Transverse colon (tissue), 4 donors: ENCODE measurements around the gene LCP1.

Experiments used
- EP300 ChIP-seq: sonication (generic); formaldehyde crosslinking; IDR thresholded peaks from one replicate; pipeline ENCODE4 v1.6.1; 2017; ENCODE audit warnings: antibody characterized with exemption, low read depth
- POLR2A ChIP-seq: fragments of 450-650 bp; IDR thresholded peaks from one replicate; pipeline ENCODE4 v1.6.1; 2016; ENCODE audit warnings: antibody characterized with exemption, mild to moderate bottlenecking, moderate library complexity
- POLR2AphosphoS5 ChIP-seq, 3 donors: sonication (generic); formaldehyde crosslinking; IDR thresholded peaks; one replicate each; pipeline ENCODE4 v1.6.1; 2016; ENCODE audit warnings: antibody characterized with exemption in 3 of 3
- TF ChIP-seq, protein P1 (sequence below), 5 experiments: fragments of 200-600 bp in 3 of 5; fragments of 450-650 bp in 2 of 5; sonication (generic) in 3 of 5; IDR thresholded peaks; 1 replicate in 2 of 5; 2 replicates in 3 of 5; pipeline ENCODE4 v1.5.1; 2016 to 2017; ENCODE audit warnings: antibody characterized with exemption in 5 of 5, inconsistent platforms in 3 of 5, mild to moderate bottlenecking in 2 of 5, moderate library complexity in 1 of 5

GRCh38 chr13:46140044-46140443, 41.9 kb downstream of the LCP1 start:
- TF ChIP-seq POLR2AphosphoS5 (IDR thresholded peaks at IDR 0.05) (no peak), EP300 (no peak), POLR2A (no peak)
- TF ChIP-seq, protein P1, sequence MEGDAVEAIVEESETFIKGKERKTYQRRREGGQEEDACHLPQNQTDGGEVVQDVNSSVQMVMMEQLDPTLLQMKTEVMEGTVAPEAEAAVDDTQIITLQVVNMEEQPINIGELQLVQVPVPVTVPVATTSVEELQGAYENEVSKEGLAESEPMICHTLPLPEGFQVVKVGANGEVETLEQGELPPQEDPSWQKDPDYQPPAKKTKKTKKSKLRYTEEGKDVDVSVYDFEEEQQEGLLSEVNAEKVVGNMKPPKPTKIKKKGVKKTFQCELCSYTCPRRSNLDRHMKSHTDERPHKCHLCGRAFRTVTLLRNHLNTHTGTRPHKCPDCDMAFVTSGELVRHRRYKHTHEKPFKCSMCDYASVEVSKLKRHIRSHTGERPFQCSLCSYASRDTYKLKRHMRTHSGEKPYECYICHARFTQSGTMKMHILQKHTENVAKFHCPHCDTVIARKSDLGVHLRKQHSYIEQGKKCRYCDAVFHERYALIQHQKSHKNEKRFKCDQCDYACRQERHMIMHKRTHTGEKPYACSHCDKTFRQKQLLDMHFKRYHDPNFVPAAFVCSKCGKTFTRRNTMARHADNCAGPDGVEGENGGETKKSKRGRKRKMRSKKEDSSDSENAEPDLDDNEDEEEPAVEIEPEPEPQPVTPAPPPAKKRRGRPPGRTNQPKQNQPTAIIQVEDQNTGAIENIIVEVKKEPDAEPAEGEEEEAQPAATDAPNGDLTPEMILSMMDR (IDR thresholded peaks at IDR 0.05) = no peak
